Stomach (tissue), 4 donors: ENCODE results near the gene CCR5AS.

Experiments
- CTCF ChIP-seq, 7 experiments: fragments of 450-650 bp in 4 of 7; fragments of 200-600 bp in 3 of 7; sonication (generic) in 3 of 7; IDR thresholded peaks; one replicate each; pipeline ENCODE4 v1.5.1; 2016 to 2019; ENCODE audit warnings: antibody characterized with exemption in 7 of 7, control low read depth in 2 of 7, mild to moderate bottlenecking in 1 of 7
- POLR2A ChIP-seq, 4 donors: fragments of 450-650 bp; IDR thresholded peaks; one replicate each; pipeline ENCODE4 v1.6.1; 2016; ENCODE audit warnings: antibody characterized with exemption in 4 of 4, control low read depth in 2 of 4, mild to moderate bottlenecking in 1 of 4, moderate library complexity in 1 of 4

GRCh38 chr3:46374755-46375154 is 32.1 kb downstream of the CCR5AS start:
- TF ChIP-seq CTCF (IDR thresholded peaks at IDR 0.05) (no peak), POLR2A (IDR thresholded peaks at IDR 0.05) (no peak)
